ENCODE results near the gene CCL7.

DNA sequence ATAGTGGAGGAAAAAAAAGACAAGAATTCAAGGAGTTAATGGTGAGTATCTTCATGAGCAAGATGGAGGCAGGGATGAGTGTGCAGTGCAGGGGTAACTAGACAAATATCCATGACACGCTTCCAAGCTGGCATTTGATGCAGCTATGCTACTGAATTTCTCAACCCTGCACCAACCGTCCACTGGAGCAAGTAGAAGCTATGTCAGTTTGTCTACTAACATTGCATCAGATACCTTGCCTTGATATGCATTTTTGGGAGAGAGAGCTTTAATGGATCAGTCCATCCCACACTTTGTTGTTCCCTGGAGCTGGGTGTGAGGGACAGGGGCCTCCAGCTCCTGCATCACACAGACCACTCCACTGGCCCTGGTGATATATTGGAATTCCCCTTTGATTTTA, 32.0 kb downstream of the CCL7 start:
- TF ChIP-seq CTCF (IDR thresholded peaks at IDR 0.05) (no peak), POLR2A (IDR thresholded peaks at IDR 0.05) (no peak)
